ENCODE data around the gene HSDL1.
A peak's percentile ranks its signal among the peaks of the same experiment; 100 is the strongest.

DNA sequence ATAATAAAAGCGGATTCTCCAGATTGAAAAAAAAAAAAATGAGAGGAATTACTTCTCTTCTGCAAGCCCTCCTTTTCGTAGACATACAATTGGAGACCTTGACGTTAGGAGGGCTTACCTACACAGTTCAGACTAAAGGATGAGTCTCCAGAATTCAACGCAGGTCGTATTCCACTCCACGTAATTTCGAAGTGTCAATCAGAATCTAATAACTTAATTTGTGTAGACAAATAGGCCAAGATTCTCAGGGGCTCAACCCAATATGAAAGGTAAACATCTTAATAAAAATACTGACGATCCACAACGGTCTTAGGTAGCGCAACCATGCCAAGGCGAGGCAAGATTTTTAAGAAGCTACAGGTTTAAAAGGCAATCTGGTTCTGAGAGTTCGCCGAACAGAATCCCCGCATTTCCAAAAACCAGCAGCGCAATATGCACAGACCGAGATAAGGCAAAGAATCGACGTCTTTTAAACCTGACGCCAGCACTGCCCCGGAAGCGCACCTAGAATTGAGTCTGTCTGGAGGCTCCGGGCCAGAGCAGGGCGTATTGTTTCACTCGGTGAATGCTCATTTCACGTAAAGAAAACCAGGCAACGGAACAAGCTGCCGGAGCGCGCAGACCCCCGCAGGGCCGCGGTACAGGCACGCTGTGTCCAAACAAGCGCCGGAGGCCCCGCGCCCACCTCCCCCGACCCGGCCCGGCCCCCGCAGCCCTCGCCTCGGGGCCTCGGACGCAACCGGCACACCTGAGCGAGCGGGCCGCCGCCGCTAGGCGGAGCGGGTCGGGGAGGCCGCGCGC is 28.9 kb downstream of the HSDL1 start:
- TF ChIP-seq POLR2A (IDR thresholded peaks at IDR 0.05; ENCODE audit: low read depth, low read length) (no peak), EZH2 (IDR thresholded peaks at IDR 0.05; ENCODE audit: borderline replicate concordance, low read depth, low read length, severe bottlenecking) (no peak), POLR2AphosphoS5 (IDR thresholded peaks at IDR 0.05; ENCODE audit: insufficient read depth, low read depth, low read length) (no peak), MYC (IDR thresholded peaks at IDR 0.05; ENCODE audit: low read depth, low read length) (no peak)
- TF ChIP-seq, protein P1, sequence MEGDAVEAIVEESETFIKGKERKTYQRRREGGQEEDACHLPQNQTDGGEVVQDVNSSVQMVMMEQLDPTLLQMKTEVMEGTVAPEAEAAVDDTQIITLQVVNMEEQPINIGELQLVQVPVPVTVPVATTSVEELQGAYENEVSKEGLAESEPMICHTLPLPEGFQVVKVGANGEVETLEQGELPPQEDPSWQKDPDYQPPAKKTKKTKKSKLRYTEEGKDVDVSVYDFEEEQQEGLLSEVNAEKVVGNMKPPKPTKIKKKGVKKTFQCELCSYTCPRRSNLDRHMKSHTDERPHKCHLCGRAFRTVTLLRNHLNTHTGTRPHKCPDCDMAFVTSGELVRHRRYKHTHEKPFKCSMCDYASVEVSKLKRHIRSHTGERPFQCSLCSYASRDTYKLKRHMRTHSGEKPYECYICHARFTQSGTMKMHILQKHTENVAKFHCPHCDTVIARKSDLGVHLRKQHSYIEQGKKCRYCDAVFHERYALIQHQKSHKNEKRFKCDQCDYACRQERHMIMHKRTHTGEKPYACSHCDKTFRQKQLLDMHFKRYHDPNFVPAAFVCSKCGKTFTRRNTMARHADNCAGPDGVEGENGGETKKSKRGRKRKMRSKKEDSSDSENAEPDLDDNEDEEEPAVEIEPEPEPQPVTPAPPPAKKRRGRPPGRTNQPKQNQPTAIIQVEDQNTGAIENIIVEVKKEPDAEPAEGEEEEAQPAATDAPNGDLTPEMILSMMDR (IDR thresholded peaks at IDR 0.05; ENCODE audit: extremely low read depth in 1 of 2, insufficient read depth in 1 of 2, low read depth in 1 of 2, low read length in 2 of 2) = peak; percentile 9 to 11
